Loucy (cell line): Measurements from ENCODE around the gene TRIB2.

Experiments used
- CTCF ChIP-seq: fragments of 200-600 bp; sonication (generic); conservative IDR thresholded peaks from 2 replicates; pipeline ENCODE4 v1.5.1; 2014; ENCODE audit warnings: mild to moderate bottlenecking, antibody characterized with exemption, low read length
- EZH2phosphoT487 ChIP-seq: fragments of 200-600 bp; IDR thresholded peaks from 2 replicates; pipeline ENCODE4 v1.6.1; 2018; ENCODE audit warnings: antibody characterized with exemption, mild to moderate bottlenecking, moderate library complexity, borderline replicate concordance

- TF ChIP-seq CTCF, result no peak
- TF ChIP-seq EZH2phosphoT487, result no peak
Observed at GRCh38 chr2:12684471-12684936, 32.2 kb upstream of the TRIB2 start.
